GM12874 (cell line): ENCODE data around the gene SELENOF.

ENCODE experiments used
- TF ChIP-seq, protein P1 (sequence below): IDR thresholded peaks from 2 replicates; pipeline ENCODE4 v1.5.1; 2011; ENCODE audit warnings: low read depth, mild to moderate bottlenecking, control low read depth, low read length, moderate library complexity; ENCODE audit not compliant: insufficient read depth

SELENOF gene

DNA sequence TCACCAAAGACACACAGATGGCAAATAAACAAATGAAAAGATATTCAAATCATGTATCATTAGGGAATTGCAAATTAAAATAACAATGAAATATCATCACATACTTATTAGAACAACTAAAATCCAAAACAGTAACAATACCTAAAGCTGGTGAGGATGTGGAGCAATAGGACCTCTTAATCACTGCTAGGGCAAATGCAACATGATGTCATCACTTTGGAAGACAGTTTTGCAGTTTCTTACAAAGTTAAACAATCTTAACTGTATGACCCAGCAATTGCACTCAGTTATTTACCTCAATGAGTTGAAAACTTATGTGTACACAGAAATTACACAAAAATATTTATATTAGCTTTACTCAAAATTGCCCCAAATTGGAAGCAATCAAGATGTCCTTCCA lies 47.3 kb downstream of the SELENOF start:
- TF ChIP-seq, protein P1, sequence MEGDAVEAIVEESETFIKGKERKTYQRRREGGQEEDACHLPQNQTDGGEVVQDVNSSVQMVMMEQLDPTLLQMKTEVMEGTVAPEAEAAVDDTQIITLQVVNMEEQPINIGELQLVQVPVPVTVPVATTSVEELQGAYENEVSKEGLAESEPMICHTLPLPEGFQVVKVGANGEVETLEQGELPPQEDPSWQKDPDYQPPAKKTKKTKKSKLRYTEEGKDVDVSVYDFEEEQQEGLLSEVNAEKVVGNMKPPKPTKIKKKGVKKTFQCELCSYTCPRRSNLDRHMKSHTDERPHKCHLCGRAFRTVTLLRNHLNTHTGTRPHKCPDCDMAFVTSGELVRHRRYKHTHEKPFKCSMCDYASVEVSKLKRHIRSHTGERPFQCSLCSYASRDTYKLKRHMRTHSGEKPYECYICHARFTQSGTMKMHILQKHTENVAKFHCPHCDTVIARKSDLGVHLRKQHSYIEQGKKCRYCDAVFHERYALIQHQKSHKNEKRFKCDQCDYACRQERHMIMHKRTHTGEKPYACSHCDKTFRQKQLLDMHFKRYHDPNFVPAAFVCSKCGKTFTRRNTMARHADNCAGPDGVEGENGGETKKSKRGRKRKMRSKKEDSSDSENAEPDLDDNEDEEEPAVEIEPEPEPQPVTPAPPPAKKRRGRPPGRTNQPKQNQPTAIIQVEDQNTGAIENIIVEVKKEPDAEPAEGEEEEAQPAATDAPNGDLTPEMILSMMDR = no peak

DNA sequence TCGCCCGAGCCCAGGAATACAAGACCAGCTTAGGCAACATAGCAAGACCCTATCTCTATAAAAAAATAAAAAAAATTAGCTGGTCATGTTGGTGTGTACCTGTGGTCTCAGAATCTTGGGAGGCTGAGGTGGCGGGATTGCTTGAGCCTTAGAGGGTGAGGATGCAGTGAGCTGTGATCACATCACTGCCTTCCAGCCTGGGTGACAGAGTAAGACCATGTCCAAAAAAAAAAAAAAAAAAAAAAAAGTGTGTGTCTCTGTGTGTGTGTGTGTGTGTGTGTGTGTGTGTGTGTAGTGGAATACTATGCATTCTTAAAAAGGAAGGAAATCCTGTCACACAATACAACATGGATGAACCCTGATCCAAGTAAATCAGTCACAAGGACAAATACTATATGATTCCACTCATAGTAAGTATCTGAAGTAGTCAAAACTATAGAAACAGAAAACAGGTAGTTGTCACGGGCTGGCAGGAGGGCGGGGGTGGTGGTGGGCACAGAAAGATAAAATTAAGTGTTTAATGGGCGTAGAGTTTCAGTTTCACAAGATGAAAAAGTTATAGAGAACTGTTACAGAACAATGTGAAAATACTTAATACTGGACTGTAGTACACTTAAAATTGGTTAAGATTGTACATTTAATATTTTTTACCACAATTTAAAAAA lies 47.8 kb downstream of the SELENOF start:
- TF ChIP-seq, protein P1 = no peak

DNA sequence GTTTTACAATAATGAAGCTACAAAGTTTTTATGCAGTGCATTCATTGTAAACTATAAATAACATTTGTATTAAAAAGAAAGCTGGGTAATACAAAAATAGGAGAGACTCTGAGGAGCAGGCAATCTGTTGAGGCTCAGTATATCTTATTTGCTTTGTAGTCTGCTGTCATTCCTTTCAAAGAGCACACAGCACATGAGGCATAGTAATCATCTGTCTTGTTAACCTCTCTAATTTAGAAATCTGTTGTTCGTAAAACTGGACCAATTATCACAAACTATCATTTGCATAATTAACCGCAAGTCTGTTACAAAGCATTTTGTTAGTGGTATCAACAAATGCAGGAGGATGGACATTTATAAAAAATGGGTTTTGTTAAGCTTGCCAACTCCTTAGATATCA lies 51.0 kb downstream of the SELENOF start:
- TF ChIP-seq, protein P1 = no peak

DNA sequence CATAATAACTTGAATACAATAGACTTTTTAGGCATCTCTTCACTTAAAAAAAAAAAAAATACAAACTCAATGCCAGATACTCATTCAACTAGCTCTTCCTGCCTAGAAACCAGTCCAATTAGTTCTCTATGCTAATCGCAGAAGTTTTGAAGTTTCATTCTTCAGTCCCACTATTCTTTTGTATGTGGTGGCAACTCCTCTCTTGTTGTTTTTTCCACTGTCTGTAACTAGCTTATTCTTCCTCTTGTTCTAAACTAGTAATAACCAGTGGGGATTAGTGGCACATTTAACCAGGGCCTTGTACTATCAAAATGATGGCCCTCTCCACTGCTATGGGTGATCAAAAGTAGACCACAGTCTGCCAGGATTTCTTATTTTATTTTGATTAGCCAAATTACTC lies 52.5 kb downstream of the SELENOF start:
- TF ChIP-seq, protein P1 = no peak

DNA sequence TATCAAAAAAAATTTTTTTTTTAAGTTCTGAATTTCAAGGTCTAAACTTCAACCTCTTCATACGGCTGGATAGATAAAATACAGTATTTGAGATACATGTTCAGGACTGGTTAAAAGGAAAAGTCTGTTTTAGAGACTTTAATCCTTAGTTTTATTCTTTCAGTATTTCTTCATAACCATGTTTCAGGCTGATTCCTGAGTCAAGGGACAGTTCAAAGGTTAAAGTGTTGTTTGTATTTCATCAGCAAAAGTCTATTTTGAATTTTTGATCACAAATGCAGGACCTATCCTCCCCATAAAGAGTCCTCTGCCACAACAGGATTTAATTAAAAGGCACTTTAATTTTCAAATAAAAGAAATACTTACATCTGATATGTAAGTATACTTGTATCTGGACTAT lies 53.5 kb downstream of the SELENOF start:
- TF ChIP-seq, protein P1 = no peak

DNA sequence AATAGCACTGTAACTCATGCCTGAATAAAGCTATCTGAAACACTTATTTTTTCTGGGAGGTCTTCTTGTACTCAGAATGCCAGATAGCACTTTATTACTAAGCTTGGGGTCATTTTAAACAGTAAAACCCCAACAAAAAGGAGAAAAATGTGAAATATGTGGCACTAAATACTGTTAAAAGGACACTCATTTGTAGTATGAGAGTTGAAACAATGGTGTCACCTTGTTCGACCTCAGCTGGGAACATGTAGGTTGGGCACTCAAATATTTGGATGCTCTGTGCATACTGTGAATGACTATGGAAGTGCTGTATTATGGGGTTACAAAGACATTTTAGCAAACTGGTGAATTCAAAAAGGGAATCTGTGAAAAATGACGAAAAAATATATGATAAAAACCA lies 53.9 kb downstream of the SELENOF start:
- TF ChIP-seq, protein P1 = no peak

DNA sequence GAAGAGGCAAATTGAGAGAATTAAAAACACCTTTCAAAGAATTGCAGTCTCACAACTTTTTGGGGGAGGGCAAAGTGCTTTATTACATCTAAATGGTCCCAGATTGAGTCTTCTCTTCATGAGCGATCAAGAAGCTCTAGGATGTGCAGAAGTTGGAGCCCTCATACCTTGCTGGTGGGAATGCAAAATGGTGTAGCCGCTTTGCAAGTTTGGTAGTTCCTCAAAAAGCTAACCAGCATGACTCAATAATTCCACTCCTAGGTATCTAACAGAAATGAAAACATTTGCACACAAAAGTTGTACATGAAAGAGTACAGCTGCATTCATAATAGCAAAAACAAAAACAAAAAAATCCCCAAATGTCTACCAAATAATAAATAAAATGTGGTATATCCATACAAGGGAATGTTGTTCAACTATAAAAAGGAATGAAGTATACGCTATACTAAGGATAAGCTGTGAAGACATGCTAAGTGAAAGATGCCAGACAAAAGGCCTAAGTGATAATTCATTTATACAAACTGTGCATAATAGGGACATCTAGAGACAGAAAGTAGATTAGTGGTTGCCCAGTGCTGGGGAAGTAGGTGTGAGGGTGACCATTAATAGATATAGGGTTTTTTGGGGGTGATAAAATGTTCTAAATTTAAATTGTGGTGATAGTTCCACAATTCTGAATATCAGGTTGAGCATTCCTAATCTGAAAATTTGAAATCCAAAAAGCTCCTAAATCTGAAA lies 55.2 kb downstream of the SELENOF start:
- TF ChIP-seq, protein P1 = no peak
